IPS DF 4.7 (cell line): ENCODE data around the gene GSG1.

Experiments
- DNase-seq: peaks from one replicate; pipeline ENCODE4 v3.0.0-alpha.2; 2013; ENCODE audit warnings: low spot score; ENCODE audit errors: extremely low read depth

The GSG1 gene

GRCh38 chr12:13103391-13104033 is at the start of gene GSG1:
Gene GSG1, minus strand, starts transcription at chr12:13103667. Its CDS starts 155 bp downstream, at chr12:13103512.
- DNase-seq, result no peak

GRCh38 chr12:13153180-13153579 is 49.7 kb upstream of the GSG1 start:
- no peak for DNase-seq

- no peak for DNase-seq
Observed at GRCh38 chr12:13152756-13153155, 49.3 kb upstream of the GSG1 start.

- no peak for DNase-seq
Observed at GRCh38 chr12:13152281-13152680, 48.8 kb upstream of the GSG1 start.

- no peak for DNase-seq
Observed at GRCh38 chr12:13149411-13149810, 45.9 kb upstream of the GSG1 start.

GRCh38 chr12:13148485-13148847 is 45.0 kb upstream of the GSG1 start:
- DNase-seq, result no peak

- no peak for DNase-seq
Observed at GRCh38 chr12:13147688-13148484, 44.4 kb upstream of the GSG1 start.

- no peak for DNase-seq
Observed at GRCh38 chr12:13146336-13146938, 43.0 kb upstream of the GSG1 start.

- no peak for DNase-seq
Observed at GRCh38 chr12:13144266-13144828, 40.9 kb upstream of the GSG1 start.

GRCh38 chr12:13142747-13143146 is 39.3 kb upstream of the GSG1 start:
- no peak for DNase-seq

- no peak for DNase-seq
Observed at GRCh38 chr12:13141686-13142085, 38.2 kb upstream of the GSG1 start.

GRCh38 chr12:13135371-13136178 is 32.1 kb upstream of the GSG1 start:
- no peak for DNase-seq

GRCh38 chr12:13133886-13134285 is 30.4 kb upstream of the GSG1 start:
- DNase-seq, result no peak

- DNase-seq, result no peak
Observed at GRCh38 chr12:13130981-13131380, 27.5 kb upstream of the GSG1 start.

GRCh38 chr12:13128291-13128965 is 25.0 kb upstream of the GSG1 start:
- DNase-seq, result no peak

GRCh38 chr12:13127444-13127843 is 24.0 kb upstream of the GSG1 start:
- no peak for DNase-seq

- DNase-seq, result no peak
Observed at GRCh38 chr12:13126494-13126893, 23.0 kb upstream of the GSG1 start.

GRCh38 chr12:13125996-13126395 is 22.5 kb upstream of the GSG1 start:
- DNase-seq, result no peak

- DNase-seq, result no peak
Observed at GRCh38 chr12:13124656-13125505, 21.4 kb upstream of the GSG1 start.

- no peak for DNase-seq
Observed at GRCh38 chr12:13121568-13121967, 18.1 kb upstream of the GSG1 start.
